GM10266 (cell line): ENCODE results near the gene ITPR2.

Experiments
- DNase-seq: peaks from one replicate; pipeline ENCODE4 v3.0.0; 2012; ENCODE audit errors: extremely low spot score
- CTCF ChIP-seq: IDR thresholded peaks from 2 replicates; pipeline ENCODE4 v1.5.1; 2012; ENCODE audit warnings: mild to moderate bottlenecking, low read depth; ENCODE audit not compliant: control insufficient read depth, insufficient read depth; ENCODE audit errors: missing control alignments

ITPR2 gene

GRCh38 chr12:26573225-26573909, 259.6 kb downstream of the ITPR2 start:
- no peak for DNase-seq
- no peak for TF ChIP-seq CTCF

GRCh38 chr12:26572137-26572536, 260.9 kb downstream of the ITPR2 start:
- TF ChIP-seq CTCF, result no peak
- no peak for DNase-seq

GRCh38 chr12:26571560-26571959, 261.4 kb downstream of the ITPR2 start:
- no peak for TF ChIP-seq CTCF
- no peak for DNase-seq

GRCh38 chr12:26567126-26567525, 265.9 kb downstream of the ITPR2 start:
- TF ChIP-seq CTCF, result no peak
- no peak for DNase-seq

- DNase-seq, result no peak
- no peak for TF ChIP-seq CTCF
Measured at GRCh38 chr12:26566675-26567074, 266.3 kb downstream of the ITPR2 start.

GRCh38 chr12:26566186-26566585, 266.8 kb downstream of the ITPR2 start:
- TF ChIP-seq CTCF, result no peak
- no peak for DNase-seq

- no peak for DNase-seq
- no peak for TF ChIP-seq CTCF
Measured at GRCh38 chr12:26564391-26564790, 268.6 kb downstream of the ITPR2 start.
